LNCaP clone FGC (cell line): Measurements from ENCODE around the gene ARHGAP23.

Experiments
- DNase-seq: peaks from one replicate; pipeline ENCODE4 v3.0.0-alpha.2; 2011; ENCODE audit warnings: low read depth
- H3K4me3 ChIP-seq: 2 replicates; pipeline ENCODE4 v1.5.1; 2011; ENCODE audit warnings: mild to moderate bottlenecking, low read depth, low read length, control low read depth
- CTCF ChIP-seq: IDR thresholded peaks from 2 replicates; pipeline ENCODE4 v1.5.1; 2012; ENCODE audit warnings: mild to moderate bottlenecking; ENCODE audit not compliant: control insufficient read depth, insufficient read depth; ENCODE audit errors: extremely low read depth

ARHGAP23 gene

DNA sequence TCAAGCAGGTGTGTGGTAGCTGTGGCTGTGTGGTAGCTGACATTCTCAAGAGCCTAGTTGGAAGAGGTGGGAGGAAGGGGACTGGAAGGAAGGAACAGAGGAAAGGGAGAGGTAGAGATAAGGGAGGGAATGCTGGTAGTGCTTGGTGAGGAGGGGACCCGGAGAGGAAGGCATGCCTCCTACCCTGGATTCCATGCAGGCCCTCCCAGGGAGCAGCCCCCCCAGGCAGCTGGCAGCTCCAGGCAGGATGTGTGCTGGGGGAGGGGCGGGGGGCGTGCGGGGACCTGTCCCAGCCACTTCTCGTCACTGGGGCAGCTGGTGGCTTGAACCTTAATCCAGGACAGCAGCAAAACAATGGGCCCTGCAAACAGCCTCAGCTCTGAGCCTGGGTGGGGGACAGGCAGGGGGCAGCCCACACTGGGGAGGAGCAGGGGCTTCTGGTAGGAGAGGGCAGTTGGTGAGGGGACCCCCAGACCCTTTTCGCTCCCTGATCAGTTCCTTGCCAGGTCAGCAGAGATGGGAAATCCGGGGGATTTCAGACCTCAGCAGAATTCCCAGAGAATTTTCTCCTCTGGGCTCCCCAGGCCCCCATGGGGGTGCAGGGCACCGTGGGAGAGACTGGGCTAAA, 27.1 kb downstream of the ARHGAP23 start:
- TF ChIP-seq CTCF, result no peak
- no peak overlapping the region for H3K4me3 ChIP-seq
- DNase-seq, result no peak

DNA sequence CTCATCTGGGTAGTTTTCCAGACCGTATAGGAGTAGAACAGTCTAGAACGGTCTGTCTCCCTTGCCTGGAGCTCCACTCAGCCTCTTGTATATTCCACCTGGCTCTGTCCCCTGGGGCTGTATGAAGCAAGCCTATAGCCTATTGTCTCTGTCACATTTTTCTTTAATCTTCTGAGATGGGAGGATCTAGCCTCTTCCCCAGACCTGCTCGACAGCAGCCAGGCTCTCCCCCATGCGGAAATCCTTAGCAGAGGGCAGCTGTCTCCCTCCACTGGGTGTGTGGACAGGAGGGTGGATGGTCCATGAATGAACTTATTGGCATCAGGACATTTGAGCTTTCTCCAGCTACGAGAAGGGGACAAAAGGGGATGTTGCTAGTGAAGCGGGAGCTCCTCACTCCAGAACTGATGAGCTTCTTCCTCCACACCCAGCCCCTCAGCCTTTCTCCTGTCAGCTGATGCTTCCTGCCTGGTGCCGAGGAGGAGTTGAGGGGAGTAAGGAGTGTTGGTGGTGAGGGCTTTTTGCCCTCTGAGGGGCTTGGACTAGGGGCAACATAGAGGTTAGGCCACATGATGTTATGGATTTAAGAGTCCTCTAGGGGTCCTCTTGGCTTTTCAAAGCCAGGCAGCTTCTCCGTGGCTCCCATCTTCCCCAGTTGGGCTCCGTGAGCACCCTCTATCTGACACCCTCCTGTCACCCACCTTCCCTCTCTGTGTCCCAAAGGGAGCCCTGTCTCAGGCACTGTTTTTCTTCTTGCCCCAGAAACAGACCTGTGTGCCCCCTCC, 28.0 kb downstream of the ARHGAP23 start:
- no peak for TF ChIP-seq CTCF
- H3K4me3 ChIP-seq, result no peak overlapping the region
- DNase-seq, result no peak

DNA sequence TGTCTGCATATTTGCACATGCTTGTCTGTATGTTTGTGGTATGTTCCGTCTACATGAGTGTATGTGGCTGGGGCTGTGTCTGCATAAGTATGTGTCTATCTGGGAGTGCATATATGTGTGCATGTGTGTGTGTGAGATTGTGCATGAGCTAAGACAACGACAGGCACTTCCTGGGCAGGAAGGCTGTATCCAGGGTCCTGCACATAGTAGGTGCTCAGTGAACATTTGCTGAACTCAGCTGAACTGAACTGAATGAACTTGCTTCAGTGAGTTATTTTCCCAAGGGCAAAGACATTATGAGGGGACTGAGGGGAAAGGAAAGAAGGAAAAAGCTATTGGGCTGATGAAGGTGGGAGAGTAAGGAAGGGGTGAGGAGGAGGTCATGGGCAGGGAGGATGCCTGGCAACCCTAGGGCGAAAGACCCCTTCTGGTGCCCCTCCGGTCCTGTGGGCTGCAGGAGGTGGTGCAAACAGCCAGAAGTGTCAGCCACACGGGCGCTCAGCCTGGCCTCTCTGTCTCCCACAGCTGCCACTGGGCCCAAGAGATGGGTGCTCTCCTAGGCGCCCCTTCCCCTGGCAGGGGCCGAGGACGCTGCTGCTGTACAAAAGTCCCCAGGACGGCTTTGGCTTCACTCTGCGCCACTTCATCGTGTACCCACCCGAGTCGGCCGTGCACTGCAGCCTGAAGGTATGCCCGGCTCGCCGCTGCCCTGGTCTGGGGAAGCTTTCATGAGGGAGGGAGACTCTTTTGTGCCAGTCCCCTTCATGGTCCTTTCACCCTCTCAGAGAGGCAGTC, 29.5 kb downstream of the ARHGAP23 start:
- no peak for DNase-seq
- H3K4me3 ChIP-seq, result no peak overlapping the region
- no peak for TF ChIP-seq CTCF

DNA sequence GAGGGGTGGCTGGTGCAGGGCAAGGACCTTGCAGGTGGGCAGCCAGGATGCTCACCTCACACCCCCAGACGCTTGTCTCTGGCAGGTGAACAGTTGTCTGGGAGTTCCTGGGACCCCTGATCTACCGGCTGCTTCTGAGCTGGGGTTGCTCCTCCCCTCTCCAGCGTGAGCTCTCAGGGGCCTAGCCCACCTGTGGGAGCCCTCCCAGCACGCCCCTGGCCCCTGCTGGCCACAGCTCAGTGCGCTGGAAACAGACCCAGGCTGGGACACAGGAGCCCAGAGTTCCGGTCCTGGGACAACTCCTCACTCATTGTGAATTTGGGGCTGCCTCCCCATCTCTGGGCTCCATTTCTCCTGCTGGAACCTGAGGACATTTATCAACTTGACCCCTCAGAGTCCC, 30.3 kb downstream of the ARHGAP23 start:
- no peak for DNase-seq
- H3K4me3 ChIP-seq, result no peak overlapping the region
- TF ChIP-seq CTCF, result no peak

DNA sequence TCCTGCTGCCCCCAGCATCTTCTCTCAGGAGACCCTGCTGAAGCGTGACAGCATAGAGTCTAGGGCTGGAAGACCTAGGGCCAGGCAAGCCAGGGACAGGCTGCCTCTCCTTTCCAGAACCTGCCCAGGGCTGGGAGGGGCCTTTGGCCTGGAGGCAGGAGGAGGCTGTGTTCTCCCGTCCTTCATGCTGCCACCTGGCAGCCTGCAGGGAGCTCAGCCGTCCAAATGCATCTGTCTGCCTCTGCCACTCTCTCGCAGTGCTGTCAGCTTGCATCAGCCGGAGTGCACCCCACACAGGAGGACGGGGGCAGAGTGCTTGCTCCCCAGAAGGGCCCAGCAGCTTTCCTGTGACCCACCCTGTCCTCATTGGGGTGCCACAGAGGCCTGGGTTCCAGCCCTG, 31.3 kb downstream of the ARHGAP23 start:
- DNase-seq, result no peak
- no peak overlapping the region for H3K4me3 ChIP-seq
- TF ChIP-seq CTCF, result no peak

DNA sequence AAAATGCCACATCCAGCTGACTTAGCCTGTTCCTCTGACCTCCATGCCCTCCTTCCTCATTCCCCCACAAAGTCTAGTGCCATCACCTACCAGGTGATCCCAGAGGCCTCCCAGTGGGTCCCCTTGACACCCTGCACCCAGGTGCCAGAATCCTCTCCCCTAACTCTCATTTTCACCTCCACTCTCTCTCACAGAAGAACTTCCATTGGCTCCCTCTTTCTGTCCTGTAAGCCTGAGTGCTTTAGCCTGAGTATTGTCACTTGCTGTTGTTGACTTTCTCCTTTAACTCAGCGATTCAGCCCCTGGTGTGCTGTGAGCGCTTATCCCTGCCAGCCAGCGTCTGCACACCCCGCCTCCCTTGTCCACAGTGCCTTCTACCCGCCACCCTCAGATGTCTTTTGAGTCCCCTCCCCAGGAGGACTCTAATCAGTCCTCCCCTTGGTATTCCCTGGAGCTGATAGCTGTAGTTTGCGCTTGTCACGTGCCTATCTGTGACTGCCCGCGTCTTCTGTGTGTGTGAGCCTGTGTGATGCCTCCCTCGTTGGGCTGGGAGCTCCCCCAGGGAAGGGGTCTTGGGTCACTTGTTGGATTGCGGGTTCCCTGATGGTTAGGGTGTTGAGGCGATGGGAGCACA, 31.9 kb downstream of the ARHGAP23 start:
- TF ChIP-seq CTCF, result no peak
- no peak overlapping the region for H3K4me3 ChIP-seq
- DNase-seq, result no peak
